NCI-H1436 (cell line): ENCODE results near the gene USP2.

Experiments used
- DNase-seq: peaks from one replicate; lab custom pipeline; 2025; lab: John Stamatoyannopoulos, UW

USP2 gene

GRCh38 chr11:119381181-119381988 is at the start of gene USP2:
USP2 (minus strand) TSS chr11:119381690; CDS start chr11:119373480, 8,210 bp downstream.
- DNase-seq, result peak; percentile 92

GRCh38 chr11:119427279-119427678 is 45.8 kb upstream of the USP2 start:
- no peak for DNase-seq

- DNase-seq, result no peak
Measured at GRCh38 chr11:119426142-119426541, 44.7 kb upstream of the USP2 start.

DNA sequence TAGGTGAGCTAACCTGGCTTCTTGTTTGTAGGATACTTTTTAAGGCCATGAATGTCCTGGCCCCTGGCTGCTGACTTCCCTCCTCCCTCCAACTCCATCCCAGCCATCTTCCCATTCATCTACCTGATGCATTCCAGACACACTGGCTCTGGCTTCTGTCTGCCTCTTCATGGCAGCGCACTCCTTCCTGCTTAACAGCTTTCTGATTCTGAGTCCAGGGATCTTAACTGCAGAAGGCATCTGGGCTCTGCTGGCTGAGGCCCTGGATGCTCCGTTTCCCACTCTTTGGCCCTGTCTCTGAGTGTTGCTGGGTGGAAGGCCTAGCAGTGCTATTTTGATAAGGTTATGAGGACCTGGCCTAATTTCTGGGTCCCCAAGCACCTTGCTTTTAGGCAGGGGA is 43.3 kb upstream of the USP2 start:
- DNase-seq, result no peak

GRCh38 chr11:119424276-119424675 is 42.8 kb upstream of the USP2 start:
- no peak for DNase-seq

DNA sequence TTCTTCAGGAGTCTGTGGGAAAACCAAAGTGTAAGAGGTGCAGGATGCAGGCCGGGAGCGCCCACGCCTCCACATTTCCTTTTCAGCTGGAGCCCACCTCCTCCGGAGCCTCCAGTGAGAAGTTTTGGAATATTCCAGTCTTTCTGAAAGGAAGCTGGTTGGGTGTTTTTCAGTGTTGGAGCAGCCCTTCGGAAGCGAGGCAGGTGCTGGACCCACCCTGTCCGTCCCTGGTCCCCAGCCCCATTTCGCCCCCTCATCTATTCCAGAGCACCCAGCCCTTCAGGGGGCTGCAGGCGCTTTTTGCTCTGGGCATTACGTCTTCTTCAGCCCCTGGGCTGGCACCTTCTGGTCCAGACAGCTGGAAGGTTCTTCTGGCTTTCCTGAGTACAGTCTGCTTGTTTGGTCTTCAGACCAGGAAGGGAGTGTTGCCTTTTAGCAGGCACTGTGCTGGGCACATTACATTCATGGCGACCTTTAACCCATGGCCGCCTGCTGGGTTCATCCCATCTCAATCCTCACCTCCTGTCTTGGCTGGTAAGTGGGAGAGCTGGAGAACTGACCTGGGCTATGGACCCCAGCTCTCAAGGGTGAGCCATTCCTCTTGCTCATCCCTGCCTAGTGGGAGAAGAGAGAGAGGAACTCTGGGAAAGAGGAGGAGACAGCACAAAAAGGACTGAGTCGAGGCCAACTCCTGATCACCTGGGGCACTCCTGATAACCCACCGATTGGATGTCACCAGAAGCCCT is 42.2 kb upstream of the USP2 start:
- DNase-seq, result no peak

GRCh38 chr11:119422809-119423508 is 41.5 kb upstream of the USP2 start, which contains the start of gene THY1:
THY1 (minus strand) TSS chr11:119423172; CDS start chr11:119420905, 2,267 bp downstream.
- DNase-seq, result peak; percentile 78

DNA sequence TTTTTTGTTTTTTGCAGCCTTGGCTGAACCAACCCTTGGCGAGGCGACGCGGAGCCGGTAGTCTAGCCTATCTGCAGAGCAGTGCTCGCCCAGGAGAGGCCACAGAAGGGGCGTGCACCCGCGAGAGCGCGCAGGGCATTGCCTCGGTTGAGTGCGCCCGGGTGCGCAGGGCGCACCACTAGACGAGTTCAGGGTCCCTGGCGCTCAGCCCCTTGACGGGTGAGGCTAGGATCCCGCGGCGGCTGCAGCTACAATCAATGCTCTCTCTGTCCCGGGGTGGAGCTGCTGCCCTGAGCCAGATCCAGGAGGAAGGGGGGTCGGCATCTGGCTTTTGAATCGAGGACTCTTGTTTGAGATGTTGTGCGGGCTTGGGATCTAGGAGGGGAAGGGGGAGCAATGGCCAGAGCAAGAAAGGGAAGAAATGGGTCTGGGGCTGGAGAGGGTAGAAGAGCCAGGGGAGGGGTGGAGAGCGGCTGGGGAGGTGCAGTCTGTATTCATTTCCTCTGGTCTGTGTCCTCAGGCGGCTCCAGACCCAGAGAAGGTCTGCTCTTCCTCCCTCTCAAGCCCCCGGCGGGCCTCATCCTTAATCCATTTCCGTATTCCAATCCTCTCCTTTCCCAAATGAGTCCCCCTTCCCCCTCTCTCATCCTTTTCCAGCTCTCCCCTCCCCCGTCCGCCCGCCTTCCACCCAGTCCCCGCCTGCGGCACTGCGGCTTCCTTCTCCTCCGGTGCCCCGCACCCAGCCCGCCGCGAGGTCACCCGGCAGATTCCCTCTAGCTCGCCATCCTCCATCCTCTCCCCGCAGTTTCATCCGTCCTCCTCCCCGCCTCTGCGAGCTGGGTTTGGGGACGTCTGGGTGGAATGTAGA is 40.7 kb upstream of the USP2 start:
- DNase-seq, result peak; percentile 8

- DNase-seq, result no peak
Measured at GRCh38 chr11:119421351-119421750, 39.9 kb upstream of the USP2 start.

- no peak for DNase-seq
Measured at GRCh38 chr11:119420631-119421030, 39.1 kb upstream of the USP2 start.

DNA sequence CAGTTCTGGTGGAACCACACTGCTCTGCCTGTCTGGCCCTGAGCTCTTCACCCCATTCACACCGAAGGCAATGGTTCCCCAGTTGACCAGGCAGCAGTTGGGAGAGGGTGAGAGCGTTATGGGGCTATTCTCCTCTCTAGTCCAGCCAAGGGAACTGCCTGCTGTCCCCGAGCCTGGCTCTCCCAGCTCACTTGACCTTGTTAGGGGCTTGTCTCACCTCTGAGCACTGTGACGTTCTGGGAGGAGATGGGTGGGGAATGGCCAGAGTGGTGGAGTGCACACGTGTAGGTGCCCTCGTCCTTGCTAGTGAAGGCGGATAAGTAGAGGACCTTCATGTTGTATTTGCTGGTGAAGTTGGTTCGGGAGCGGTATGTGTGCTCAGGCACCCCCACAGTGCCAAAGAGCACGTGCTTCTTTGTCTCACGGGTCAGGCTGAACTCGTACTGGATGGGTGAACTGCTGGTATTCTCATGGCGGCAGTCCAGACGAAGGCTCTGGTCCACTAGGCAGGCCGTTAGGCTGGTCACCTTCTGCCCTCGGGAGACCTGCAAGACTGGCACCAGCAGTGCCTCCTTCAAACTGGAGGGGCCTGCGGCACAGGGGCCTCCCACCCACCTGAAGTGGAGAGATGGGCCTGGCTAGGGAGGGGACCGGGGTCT is 38.5 kb upstream of the USP2 start:
- no peak for DNase-seq

GRCh38 chr11:119419246-119419645 is 37.8 kb upstream of the USP2 start:
- no peak for DNase-seq

- no peak for DNase-seq
Measured at GRCh38 chr11:119418759-119419158, 37.3 kb upstream of the USP2 start.

- DNase-seq, result no peak
Measured at GRCh38 chr11:119417726-119418540, 36.4 kb upstream of the USP2 start.

DNA sequence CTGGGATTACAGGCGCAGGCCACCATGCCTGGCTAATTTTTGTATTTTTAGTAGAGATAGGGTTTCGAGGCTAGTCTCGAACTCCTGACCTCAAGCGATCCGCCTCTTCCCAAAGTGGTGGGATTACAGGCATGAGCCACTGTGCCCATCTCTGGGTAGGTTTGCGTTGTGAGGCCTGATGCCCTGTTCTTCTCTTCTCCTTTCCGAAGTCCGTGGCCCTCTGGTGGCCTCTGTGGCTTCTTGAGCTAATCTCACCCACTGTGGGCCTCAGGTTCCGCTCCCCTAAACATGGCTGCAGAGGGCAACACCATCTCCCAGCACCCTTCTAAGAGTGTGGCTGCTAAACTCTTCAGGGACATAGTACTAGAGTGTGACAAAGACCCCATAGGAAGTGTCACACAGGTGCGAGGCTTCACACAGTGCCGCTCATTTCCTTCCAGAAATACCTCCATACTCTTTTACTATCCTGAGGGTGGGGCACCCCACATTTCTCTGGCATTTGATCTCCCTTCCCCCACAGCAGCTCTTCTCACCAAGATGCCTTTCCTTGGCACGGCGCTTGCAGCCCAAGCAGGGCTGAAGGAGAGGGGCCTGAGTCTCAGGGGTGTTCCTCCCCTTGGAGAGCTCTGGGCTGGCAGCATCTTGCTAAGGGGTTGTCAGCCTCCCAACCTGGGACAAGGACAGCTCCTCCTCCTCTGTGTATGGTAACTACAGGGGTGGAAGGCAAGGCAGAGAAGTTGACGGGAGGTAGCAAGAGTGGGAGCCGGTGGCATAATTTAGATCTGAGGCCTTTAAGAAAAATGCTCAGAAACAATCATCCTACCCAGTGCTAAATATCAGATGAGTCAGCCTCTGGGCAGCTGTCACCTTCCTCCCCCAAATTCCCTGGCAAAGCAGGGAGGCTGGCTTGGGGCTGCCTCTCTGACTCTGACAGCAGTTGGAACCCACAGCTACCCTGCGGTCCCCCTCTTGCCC is 35.4 kb upstream of the USP2 start:
- no peak for DNase-seq

- no peak for DNase-seq
Measured at GRCh38 chr11:119415966-119416365, 34.5 kb upstream of the USP2 start.

GRCh38 chr11:119415517-119415916 is 34.0 kb upstream of the USP2 start:
- DNase-seq, result no peak

DNA sequence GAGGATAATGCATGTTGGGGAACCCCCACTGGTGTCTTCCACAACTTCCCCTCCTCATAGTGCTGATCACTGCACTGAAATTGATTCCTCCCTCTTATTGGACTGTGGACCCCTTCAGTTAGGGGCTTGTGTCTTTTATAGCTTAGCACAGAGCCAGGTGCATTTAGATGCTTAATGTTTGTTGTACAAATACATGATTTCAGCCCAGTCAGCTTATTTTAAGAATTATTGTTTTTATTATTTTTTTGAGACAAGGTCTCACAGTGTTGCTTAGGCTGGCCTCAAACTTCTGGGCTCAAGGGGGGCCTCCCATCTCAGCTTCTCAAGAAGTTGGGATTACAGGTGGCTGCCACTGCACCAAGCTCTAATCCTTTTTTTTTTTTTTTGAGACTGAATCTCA is 33.2 kb upstream of the USP2 start:
- no peak for DNase-seq

- DNase-seq, result no peak
Measured at GRCh38 chr11:119414321-119414720, 32.8 kb upstream of the USP2 start.
